SJSA1 (cell line): ENCODE measurements around the gene FAH. TPM values are rescaled to one million over a fixed set of nuclear protein-coding genes. Genes with fewer than 3 reads are reported as not detected.

Experiments
- DNase-seq, 2 experiments: peaks; one replicate each; pipeline ENCODE4 v3.0.0-alpha.2; 2015 to 2020; ENCODE audit warnings: low spot score in 2 of 2, low read depth in 1 of 2
- H3K27ac ChIP-seq: fragments of 250-450 bp; sonication (Bioruptor Pico); 2 replicates; pipeline ENCODE4 v1.5.1; 2020; ENCODE audit warnings: mild to moderate bottlenecking, moderate library complexity
- H3K27me3 ChIP-seq: fragments of 250-450 bp; sonication (Bioruptor Pico); replicated peaks from 2 replicates; pipeline ENCODE4 v1.5.1; 2020; ENCODE audit warnings: mild to moderate bottlenecking, moderate library complexity
- H3K36me3 ChIP-seq: fragments of 250-450 bp; sonication (Bioruptor Pico); 2 replicates; pipeline ENCODE4 v1.5.1; 2020; ENCODE audit warnings: mild to moderate bottlenecking
- H3K4me1 ChIP-seq: fragments of 250-450 bp; sonication (Bioruptor Pico); replicated peaks from 2 replicates; pipeline ENCODE4 v1.6.1; 2021; ENCODE audit warnings: mild to moderate bottlenecking
- H3K4me3 ChIP-seq: fragments of 250-450 bp; sonication (Bioruptor Pico); 2 replicates; pipeline ENCODE4 v1.5.1; 2020; ENCODE audit warnings: mild to moderate bottlenecking
- H3K9me3 ChIP-seq: fragments of 250-450 bp; sonication (Bioruptor Pico); replicated peaks from 2 replicates; pipeline ENCODE4 v1.5.1; 2020; ENCODE audit warnings: mild to moderate bottlenecking
- total RNA-seq: library from RNA; depleted of rRNA; stranded (reverse); fragments of >200 nt; shearing (Covaris generic); gene quantifications from 2 replicates; pipeline ENCODE4 v1.2.3, GENCODE V29; 2014; rRNA removed

Gene FAH
- total RNA-seq, 1 experiment from 2014 or later = 34.4 TPM

- Histone ChIP-seq H3K36me3 (no peaks in the 10 kb centered on the region), H3K9me3 (no peaks in the 10 kb centered on the region), H3K27ac (no peak overlapping the region), H3K4me3 (no peak overlapping the region), H3K27me3 (peaks cover 11% of the 10 kb centered on the region), H3K4me1 (no peaks in the 10 kb centered on the region)
- DNase-seq = no peak
Observed at GRCh38 chr15:80228959-80229610, 76.3 kb downstream of the FAH start.

- no peak overlapping the region for H3K4me3 ChIP-seq
- DNase-seq = no peak
- no peaks in the 10 kb centered on the region for H3K36me3 ChIP-seq
- no peaks in the 10 kb centered on the region for H3K9me3 ChIP-seq
- peaks cover 11% of the 10 kb centered on the region for H3K27me3 ChIP-seq
- H3K4me1 ChIP-seq = no peaks in the 10 kb centered on the region
- H3K27ac ChIP-seq = no peak overlapping the region
Observed at GRCh38 chr15:80231371-80231770, 78.6 kb downstream of the FAH start.

GRCh38 chr15:80233581-80233980 is 80.8 kb downstream of the FAH start:
- peaks cover 3% of the 10 kb centered on the region for H3K27me3 ChIP-seq
- DNase-seq = no peak
- H3K9me3 ChIP-seq = no peaks in the 10 kb centered on the region
- no peak overlapping the region for H3K27ac ChIP-seq
- H3K4me1 ChIP-seq = no peaks in the 10 kb centered on the region
- H3K4me3 ChIP-seq = no peak overlapping the region
- H3K36me3 ChIP-seq = no peaks in the 10 kb centered on the region

- DNase-seq = peak; percentile 15 to 53
- no peaks in the 10 kb centered on the region for H3K36me3 ChIP-seq
- no peaks in the 10 kb centered on the region for H3K9me3 ChIP-seq
- H3K4me3 ChIP-seq = no peak overlapping the region
- H3K4me1 ChIP-seq = no peaks in the 10 kb centered on the region
- no peak overlapping the region for H3K27ac ChIP-seq
- peaks cover 3% of the 10 kb centered on the region for H3K27me3 ChIP-seq
Observed at GRCh38 chr15:80234883-80235282, 82.1 kb downstream of the FAH start.

Other genes with a start within 250 kb of the FAH start
- gene BCL2A1, start 181.8 kb upstream of the FAH start, total RNA-seq = 0.34 TPM in 1 of 2 replicates, not detected in the other
- 124 and 181 TPM in 2 replicates for gene ZFAND6, start 93.3 kb upstream of the FAH start, total RNA-seq
- not detected in 2 replicates for gene CTXND1, start 99.2 kb downstream of the FAH start, total RNA-seq